ENCODE measurements around the gene CRYBB2.
"Not testable (repeated sequence)": the region's sequence is repeated elsewhere in the genome, so short reads cannot be mapped to it uniquely, and the experiment has no call there.

Gene CRYBB2

GRCh38 chr22:25219211-25219689 lies at the start of gene CRYBB2:
TSS of gene CRYBB2 (plus strand) at chr22:25219639. CDS start at chr22:25221430, 1,791 bp downstream.
- FAIRE-seq, result no peak

- FAIRE-seq, result no peak
Measured at GRCh38 chr22:25170426-25170980, 48.9 kb upstream of the CRYBB2 start.

GRCh38 chr22:25172153-25172552 lies 47.3 kb upstream of the CRYBB2 start:
- FAIRE-seq, result no peak

GRCh38 chr22:25174156-25174887 lies 45.1 kb upstream of the CRYBB2 start:
- FAIRE-seq, result no peak

GRCh38 chr22:25174888-25175411 lies 44.5 kb upstream of the CRYBB2 start:
- FAIRE-seq, result no peak

GRCh38 chr22:25176175-25176574 lies 43.3 kb upstream of the CRYBB2 start:
- no peak for FAIRE-seq

GRCh38 chr22:25176799-25177198 lies 42.6 kb upstream of the CRYBB2 start:
- no peak for FAIRE-seq

GRCh38 chr22:25177226-25177625 lies 42.2 kb upstream of the CRYBB2 start:
- FAIRE-seq, result no peak

GRCh38 chr22:25177895-25178294 lies 41.5 kb upstream of the CRYBB2 start:
- no peak for FAIRE-seq

GRCh38 chr22:25178348-25178747 lies 41.1 kb upstream of the CRYBB2 start:
- not testable (repeated sequence) for FAIRE-seq

GRCh38 chr22:25178869-25179631 lies 40.4 kb upstream of the CRYBB2 start:
- FAIRE-seq, result not testable (repeated sequence)

- no peak for FAIRE-seq
Measured at GRCh38 chr22:25182131-25183110, 37.0 kb upstream of the CRYBB2 start.

- no peak for FAIRE-seq
Measured at GRCh38 chr22:25183949-25184619, 35.4 kb upstream of the CRYBB2 start.

GRCh38 chr22:25186140-25186539 lies 33.3 kb upstream of the CRYBB2 start:
- FAIRE-seq, result no peak

GRCh38 chr22:25187469-25187868 lies 32.0 kb upstream of the CRYBB2 start:
- no peak for FAIRE-seq

GRCh38 chr22:25192406-25192805 lies 27.0 kb upstream of the CRYBB2 start:
- no peak for FAIRE-seq

- no peak for FAIRE-seq
Measured at GRCh38 chr22:25193130-25193529, 26.3 kb upstream of the CRYBB2 start.

- no peak for FAIRE-seq
Measured at GRCh38 chr22:25193548-25193947, 25.9 kb upstream of the CRYBB2 start.

- FAIRE-seq, result no peak
Measured at GRCh38 chr22:25196326-25196725, 23.1 kb upstream of the CRYBB2 start.

- no peak for FAIRE-seq
Measured at GRCh38 chr22:25197340-25197739, 22.1 kb upstream of the CRYBB2 start.

- FAIRE-seq, result no peak
Measured at GRCh38 chr22:25199731-25200520, 19.5 kb upstream of the CRYBB2 start, which contains the start of gene CRYBB3. TSS of gene CRYBB3 (plus strand) at chr22:25199858. CDS start at chr22:25201397, 1,539 bp downstream.
